SU-DHL-6 (cell line): ENCODE results near the gene AGAP3.

ENCODE experiments used
- H2AFZ ChIP-seq: fragments of 200-600 bp; sonication (generic); 2 replicates; pipeline ENCODE4 v1.6.1; 2014; ENCODE audit warnings: low read depth, mild to moderate bottlenecking, moderate library complexity, mixed read lengths, antibody characterized with exemption, low read length; ENCODE audit not compliant: severe bottlenecking
- H3F3A ChIP-seq: fragments of 200-600 bp; shearing (Covaris generic); 2 replicates; pipeline ENCODE4 v1.6.0; 2016; ENCODE audit warnings: antibody characterized with exemption, mild to moderate bottlenecking; ENCODE audit not compliant: insufficient read depth
- H3K27ac ChIP-seq: fragments of 200-600 bp; sonication (generic); 2 replicates; pipeline ENCODE4 v1.5.1; 2016; ENCODE audit warnings: low read depth, mild to moderate bottlenecking, low read length, moderate library complexity, mixed read lengths
- H3K27me3 ChIP-seq: fragments of 200-600 bp; sonication (generic), shearing (Covaris generic); 2 replicates; pipeline ENCODE4 v1.6.0; 2014; ENCODE audit warnings: mild to moderate bottlenecking, low read length
- H3K36me3 ChIP-seq: fragments of 200-600 bp; sonication (generic); 2 replicates; pipeline ENCODE4 v1.6.1; 2014; ENCODE audit warnings: mild to moderate bottlenecking, low read length, mixed read lengths
- H3K4me2 ChIP-seq: fragments of 300-600, 200-600 bp; shearing (Covaris generic), sonication (generic); 2 replicates; pipeline ENCODE4 v1.6.0; 2014; ENCODE audit warnings: low read length, low read depth, mild to moderate bottlenecking; ENCODE audit not compliant: poor library complexity, severe bottlenecking
- H3K4me3 ChIP-seq: fragments of 200-600 bp; sonication (generic); 2 replicates; pipeline ENCODE4 v1.5.1; 2014; ENCODE audit warnings: antibody characterized with exemption, low read length, mild to moderate bottlenecking, mixed read lengths; ENCODE audit not compliant: insufficient read depth, poor library complexity, severe bottlenecking
- H3K79me2 ChIP-seq: fragments of 200-600 bp; sonication (generic); 2 replicates; pipeline ENCODE4 v1.6.1; 2014; ENCODE audit warnings: mild to moderate bottlenecking, low read length, moderate library complexity; ENCODE audit not compliant: insufficient read depth
- H3K9ac ChIP-seq: fragments of 200-600 bp; sonication (generic); 2 replicates; pipeline ENCODE4 v1.7.0; 2014; ENCODE audit warnings: mild to moderate bottlenecking, low read length
- H3K9me2 ChIP-seq: fragments of 200-600 bp; sonication (generic); replicated peaks from 2 replicates; pipeline ENCODE4 v1.6.1; 2014; ENCODE audit warnings: low read length; ENCODE audit not compliant: insufficient read depth
- H3K9me3 ChIP-seq: fragments of 200-600 bp; sonication (generic); 2 replicates; pipeline ENCODE4 v1.6.1; 2014; ENCODE audit warnings: low read length, mixed read lengths; ENCODE audit not compliant: insufficient read depth
- H4K20me1 ChIP-seq: fragments of 200-600 bp; sonication (generic); 2 replicates; pipeline ENCODE4 v1.6.1; 2014; ENCODE audit warnings: low read depth, mild to moderate bottlenecking, antibody characterized with exemption, low read length, moderate library complexity, mixed read lengths
- CTCF ChIP-seq: fragments of 200-600 bp; sonication (generic); IDR thresholded peaks from one replicate; pipeline ENCODE4 v1.5.1; 2017; ENCODE audit warnings: antibody characterized with exemption, mild to moderate bottlenecking, low read length, moderate library complexity; ENCODE audit not compliant: insufficient read depth, poor library complexity, severe bottlenecking
- EZH2phosphoT487 ChIP-seq: fragments of 200-600 bp; sonication (generic), shearing (Covaris generic); conservative IDR thresholded peaks from 2 replicates; pipeline ENCODE4 v1.6.1; 2018; ENCODE audit warnings: mild to moderate bottlenecking, antibody characterized with exemption, low read length, moderate library complexity, mixed read lengths

The AGAP3 gene

DNA sequence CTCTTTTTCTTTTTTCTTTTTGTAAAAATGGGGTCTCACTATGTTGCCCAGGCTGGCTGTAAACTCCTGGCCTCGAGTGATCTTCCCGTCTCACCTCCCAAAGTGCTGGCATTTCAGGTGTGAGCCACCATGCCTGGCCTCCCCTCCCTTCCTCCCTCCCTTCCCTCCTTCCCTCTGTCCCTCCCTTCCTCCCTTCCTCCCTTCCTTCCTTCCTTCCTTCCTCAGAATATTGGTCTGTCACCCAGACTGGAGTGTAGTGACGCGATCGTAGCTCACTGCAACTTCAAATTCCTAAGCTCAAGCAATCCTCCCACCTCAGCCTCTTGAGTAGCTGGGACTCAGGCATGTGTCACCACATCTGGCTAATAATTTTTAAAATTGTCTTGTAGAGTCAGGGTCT, 8.4 kb downstream of the AGAP3 start:
- Histone ChIP-seq H2AFZ (no peak overlapping the region), H3K27me3 (no peaks in the 10 kb centered on the region), H3K27ac (no peak overlapping the region), H3F3A (no peaks in the 10 kb centered on the region), H3K4me3 (no peak overlapping the region), H3K9ac (no peak overlapping the region), H3K9me3 (no peaks in the 10 kb centered on the region), H4K20me1 (no peaks in the 10 kb centered on the region), H3K4me2 (no peak overlapping the region), H3K36me3 (no peaks in the 10 kb centered on the region), H3K9me2 (no peaks in the 10 kb centered on the region), H3K79me2 (no peaks in the 10 kb centered on the region)
- TF ChIP-seq CTCF, result no peak
- no peak for TF ChIP-seq EZH2phosphoT487

- TF ChIP-seq EZH2phosphoT487 (no peak), CTCF (no peak)
- Histone ChIP-seq H3K4me3 (no peak overlapping the region), H3K9me2 (no peaks in the 10 kb centered on the region), H3K9me3 (no peaks in the 10 kb centered on the region), H3K9ac (no peak overlapping the region), H3K27me3 (no peaks in the 10 kb centered on the region), H3K27ac (no peak overlapping the region), H3K36me3 (no peaks in the 10 kb centered on the region), H3K4me2 (no peak overlapping the region), H3K79me2 (no peaks in the 10 kb centered on the region), H4K20me1 (no peaks in the 10 kb centered on the region), H2AFZ (no peak overlapping the region), H3F3A (no peaks in the 10 kb centered on the region)
Measured at GRCh38 chr7:151095123-151095797, 9.0 kb downstream of the AGAP3 start.

DNA sequence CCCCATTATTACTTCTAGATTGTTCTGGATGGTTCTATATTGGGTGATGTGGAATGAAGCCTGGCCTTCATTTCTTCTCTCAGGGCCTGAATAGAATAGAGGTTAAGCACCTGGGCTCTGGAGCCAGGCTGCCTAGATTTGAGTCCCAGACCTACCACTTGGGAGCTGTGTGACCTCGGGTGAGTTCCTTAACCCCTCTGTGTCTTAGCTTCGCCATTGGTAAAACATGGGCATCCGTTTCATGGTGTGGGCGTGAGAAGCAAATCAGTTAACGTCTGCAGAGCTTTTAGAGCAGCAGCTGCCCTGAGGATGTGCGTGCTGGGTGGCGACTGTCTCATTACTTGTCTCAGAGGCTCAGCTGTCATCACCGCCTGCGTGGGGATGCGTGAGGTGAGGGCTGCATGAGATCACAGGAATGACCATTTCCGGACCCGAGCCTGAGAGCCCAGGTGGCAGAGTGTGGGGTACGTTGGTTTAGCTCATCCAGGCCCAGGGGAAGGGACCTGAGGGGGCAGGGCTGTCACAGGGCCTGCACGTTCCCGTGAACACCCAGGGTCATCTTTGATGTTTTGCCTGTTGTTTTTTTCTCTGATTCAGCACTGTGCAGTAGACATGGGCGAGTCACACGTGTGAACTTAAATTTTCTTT, 9.7 kb downstream of the AGAP3 start:
- no peak overlapping the region for H2AFZ ChIP-seq
- no peaks in the 10 kb centered on the region for H3K36me3 ChIP-seq
- H3K9me3 ChIP-seq, result no peaks in the 10 kb centered on the region
- no peaks in the 10 kb centered on the region for H3K27me3 ChIP-seq
- no peaks in the 10 kb centered on the region for H4K20me1 ChIP-seq
- no peak overlapping the region for H3K4me2 ChIP-seq
- no peaks in the 10 kb centered on the region for H3F3A ChIP-seq
- no peaks in the 10 kb centered on the region for H3K79me2 ChIP-seq
- H3K9ac ChIP-seq, result no peak overlapping the region
- TF ChIP-seq CTCF (no peak), EZH2phosphoT487 (no peak)
- no peaks in the 10 kb centered on the region for H3K9me2 ChIP-seq
- H3K4me3 ChIP-seq, result no peak overlapping the region
- H3K27ac ChIP-seq, result no peak overlapping the region
